ENCODE measurements around the gene TRIM69. TPM values are rescaled to one million over a fixed set of nuclear protein-coding genes. Genes with fewer than 3 reads are reported as not detected.
"Not testable (repeated sequence)": the region's sequence is repeated elsewhere in the genome, so short reads cannot be mapped to it uniquely, and the experiment has no call there.

TRIM69 gene
- total RNA-seq, 6 donors from 2014 or later: 10.3 to 29.3 (median 18.3) TPM

- peak; percentile 21 to 26 for ATAC-seq (ENCODE audit: low FRiP score in 2 of 2)
- H3K27ac ChIP-seq: peak overlapping the region; percentile 92 to 100 (median 99)
- 1 to 5% methylated on average over 14 to 21 of the region's 21 CpGs for WGBS, 2 donors
- H3K27me3 ChIP-seq: no peaks in the 10 kb centered on the region
- DNase-seq: peak in 1 of 2 donors; percentile 42
- peak overlapping the region; percentile 60 to 78 (median 70) for H3K4me3 ChIP-seq
- H3K36me3 ChIP-seq: peaks cover 0 to 9% (median 0%) of the 10 kb centered on the region in 4 donors
- no peaks in the 10 kb centered on the region for H3K9me3 ChIP-seq
- TF ChIP-seq, protein P1, sequence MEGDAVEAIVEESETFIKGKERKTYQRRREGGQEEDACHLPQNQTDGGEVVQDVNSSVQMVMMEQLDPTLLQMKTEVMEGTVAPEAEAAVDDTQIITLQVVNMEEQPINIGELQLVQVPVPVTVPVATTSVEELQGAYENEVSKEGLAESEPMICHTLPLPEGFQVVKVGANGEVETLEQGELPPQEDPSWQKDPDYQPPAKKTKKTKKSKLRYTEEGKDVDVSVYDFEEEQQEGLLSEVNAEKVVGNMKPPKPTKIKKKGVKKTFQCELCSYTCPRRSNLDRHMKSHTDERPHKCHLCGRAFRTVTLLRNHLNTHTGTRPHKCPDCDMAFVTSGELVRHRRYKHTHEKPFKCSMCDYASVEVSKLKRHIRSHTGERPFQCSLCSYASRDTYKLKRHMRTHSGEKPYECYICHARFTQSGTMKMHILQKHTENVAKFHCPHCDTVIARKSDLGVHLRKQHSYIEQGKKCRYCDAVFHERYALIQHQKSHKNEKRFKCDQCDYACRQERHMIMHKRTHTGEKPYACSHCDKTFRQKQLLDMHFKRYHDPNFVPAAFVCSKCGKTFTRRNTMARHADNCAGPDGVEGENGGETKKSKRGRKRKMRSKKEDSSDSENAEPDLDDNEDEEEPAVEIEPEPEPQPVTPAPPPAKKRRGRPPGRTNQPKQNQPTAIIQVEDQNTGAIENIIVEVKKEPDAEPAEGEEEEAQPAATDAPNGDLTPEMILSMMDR (IDR thresholded peaks at IDR 0.05): peak in 1 of 6 experiments; percentile 3
- no peak for TF ChIP-seq POLR2A (IDR thresholded peaks at IDR 0.05)
- H3K4me1 ChIP-seq: peaks cover 37 to 58% (median 47%) of the 10 kb centered on the region in 4 donors
Measured at GRCh38 chr15:44729408-44730127, 6.8 kb upstream of the TRIM69 start.

GRCh38 chr15:44734839-44735481 lies 1.4 kb upstream of the TRIM69 start:
- TF ChIP-seq EP300 (IDR thresholded peaks at IDR 0.05): no peak
- no peak for TF ChIP-seq POLR2A (IDR thresholded peaks at IDR 0.05)
- TF ChIP-seq, protein P1 (IDR thresholded peaks at IDR 0.05): no peak
- TF ChIP-seq POLR2AphosphoS5 (IDR thresholded peaks at IDR 0.05): no peak
- H3K4me3 ChIP-seq: no peak overlapping the region
- no peaks in the 10 kb centered on the region for H3K27me3 ChIP-seq
- no peak for ATAC-seq (ENCODE audit: low FRiP score in 2 of 2)
- peak overlapping the region; percentile 69 to 79 (median 78) for H3K27ac ChIP-seq
- DNase-seq: no peak
- peaks cover 0 to 9% (median 0%) of the 10 kb centered on the region in 4 donors for H3K36me3 ChIP-seq
- H3K4me1 ChIP-seq: peaks cover 15 to 32% (median 27%) of the 10 kb centered on the region in 4 donors
- 69 to 70% methylated on average over 2 of the region's 2 CpGs for WGBS, 2 donors
- H3K9me3 ChIP-seq: no peaks in the 10 kb centered on the region

GRCh38 chr15:44735482-44736180 lies 697 bp upstream of the TRIM69 start:
- H3K36me3 ChIP-seq: peaks cover 0 to 9% (median 0%) of the 10 kb centered on the region in 4 donors
- H3K9me3 ChIP-seq: no peaks in the 10 kb centered on the region
- DNase-seq (peak in 1 of 2 donors; percentile 51), ATAC-seq (ENCODE audit: low FRiP score in 2 of 2) (peak; percentile 66 to 81)
- TF ChIP-seq POLR2A (IDR thresholded peaks at IDR 0.05): peak in 1 of 4 donors; percentile 44
- no peak for TF ChIP-seq EP300 (IDR thresholded peaks at IDR 0.05)
- TF ChIP-seq, protein P1 (IDR thresholded peaks at IDR 0.05): peak in 1 of 6 experiments; percentile 13
- TF ChIP-seq POLR2AphosphoS5 (IDR thresholded peaks at IDR 0.05): peak in 1 of 2 donors; percentile 11
- 31 to 38% methylated on average over 8 of the region's 8 CpGs for WGBS, 2 donors
- H3K27ac ChIP-seq: peak overlapping the region; percentile 69 to 79 (median 78)
- H3K4me1 ChIP-seq: peaks cover 9 to 28% (median 21%) of the 10 kb centered on the region in 4 donors
- peak overlapping the region in 1 of 4 donors; percentile 10 for H3K4me3 ChIP-seq
- no peaks in the 10 kb centered on the region for H3K27me3 ChIP-seq

DNA sequence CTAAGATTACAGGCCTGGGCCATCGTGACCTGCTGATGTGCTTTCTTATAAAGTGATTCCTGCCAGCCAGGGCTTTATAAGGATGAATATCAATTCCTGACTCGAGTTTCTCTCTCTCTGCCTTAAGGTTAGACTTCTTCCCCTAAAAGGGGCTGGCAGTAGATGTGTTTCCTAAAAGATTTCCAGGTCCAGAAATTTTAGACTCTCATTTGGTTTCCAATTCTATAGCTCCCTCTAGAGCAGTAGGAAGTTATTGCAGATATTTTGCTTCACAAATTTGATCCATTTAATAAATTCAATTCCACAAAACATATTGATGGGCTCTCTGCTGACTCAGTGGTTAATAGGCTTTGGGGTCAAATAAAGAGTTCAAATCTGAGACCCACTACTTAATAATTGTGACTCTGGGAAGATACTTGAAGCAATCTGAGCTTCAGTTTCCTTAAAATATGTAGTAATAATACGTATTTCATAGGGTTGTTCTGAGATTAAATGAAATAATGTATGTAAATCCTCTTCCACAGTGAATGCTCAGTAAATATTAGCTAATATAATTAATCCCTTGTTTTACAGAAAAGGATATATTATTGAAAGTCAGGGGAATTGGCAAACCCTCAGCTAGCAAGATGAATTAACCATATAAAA lies 2.1 kb downstream of the TRIM69 start:
- no peaks in the 10 kb centered on the region for H3K9me3 ChIP-seq
- no peaks in the 10 kb centered on the region for H3K27me3 ChIP-seq
- no peak overlapping the region for H3K27ac ChIP-seq
- H3K4me1 ChIP-seq: peaks cover 7 to 18% (median 10%) of the 10 kb centered on the region in 4 donors
- DNase-seq (no peak), ATAC-seq (ENCODE audit: low FRiP score in 2 of 2) (peak in 1 of 2 donors; percentile 81)
- no peak for TF ChIP-seq POLR2AphosphoS5 (IDR thresholded peaks at IDR 0.05)
- TF ChIP-seq, protein P1 (IDR thresholded peaks at IDR 0.05): peak; percentile 51 to 81 (median 72)
- H3K4me3 ChIP-seq: no peak overlapping the region
- WGBS, 2 donors: 63% methylated on average over 3 of the region's 3 CpGs
- H3K36me3 ChIP-seq: no peaks in the 10 kb centered on the region

- WGBS, 2 donors: 82 to 84% methylated on average over 18 to 23 of the region's 24 CpGs
- not testable (repeated sequence) for ATAC-seq (ENCODE audit: low FRiP score in 2 of 2)
- peak in 1 of 2 donors; percentile 35 for DNase-seq
Measured at GRCh38 chr15:44739222-44739847, 3.0 kb downstream of the TRIM69 start.

DNA sequence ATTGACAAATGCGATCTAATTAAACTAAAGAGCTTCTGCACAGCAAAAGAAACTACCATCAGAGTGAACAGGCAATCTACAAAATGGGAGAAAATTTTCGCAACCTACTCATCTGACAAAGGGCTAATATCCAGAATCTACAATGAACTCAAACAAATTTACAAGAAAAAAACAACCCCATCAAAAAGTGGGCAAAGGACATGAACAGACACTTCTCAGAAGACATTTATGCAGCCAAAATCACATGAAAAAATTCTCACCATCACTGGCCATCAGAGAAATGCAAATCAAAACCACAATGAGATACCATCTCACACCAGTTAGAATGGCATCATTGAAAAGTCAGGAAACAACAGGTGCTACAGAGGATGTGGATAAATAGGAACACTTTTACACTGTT lies 7.1 kb downstream of the TRIM69 start:
- H3K9me3 ChIP-seq; ATAC-seq (ENCODE audit: low FRiP score in 2 of 2): not testable (repeated sequence)

More at GRCh38 chr15:44739222-44739847, 3.0 kb downstream of the TRIM69 start:
- H3K9me3 ChIP-seq, H3K4me3 ChIP-seq, H3K36me3 ChIP-seq, H3K27ac ChIP-seq, H3K27me3 ChIP-seq: not testable (repeated sequence)
- peaks cover 7 to 18% (median 10%) of the 10 kb centered on the region in 4 donors for H3K4me1 ChIP-seq

More for the DNA sequence above, 7.1 kb downstream of the TRIM69 start:
- 95 to 97% methylated on average over 2 of the region's 2 CpGs for WGBS, 2 donors
- H3K27me3 ChIP-seq, H3K36me3 ChIP-seq, DNase-seq, H3K27ac ChIP-seq, H3K4me3 ChIP-seq, H3K4me1 ChIP-seq: not testable (repeated sequence)
